ENCODE measurements around the gene STAC. TPM values are rescaled to one million over a fixed set of nuclear protein-coding genes. Genes with fewer than 3 reads are reported as not detected.
A peak's percentile ranks its signal among the peaks of the same experiment; 100 is the strongest.

The STAC gene
- total RNA-seq, 2 donors from 2014 or later, result 0.42 to 1.1 TPM

DNA sequence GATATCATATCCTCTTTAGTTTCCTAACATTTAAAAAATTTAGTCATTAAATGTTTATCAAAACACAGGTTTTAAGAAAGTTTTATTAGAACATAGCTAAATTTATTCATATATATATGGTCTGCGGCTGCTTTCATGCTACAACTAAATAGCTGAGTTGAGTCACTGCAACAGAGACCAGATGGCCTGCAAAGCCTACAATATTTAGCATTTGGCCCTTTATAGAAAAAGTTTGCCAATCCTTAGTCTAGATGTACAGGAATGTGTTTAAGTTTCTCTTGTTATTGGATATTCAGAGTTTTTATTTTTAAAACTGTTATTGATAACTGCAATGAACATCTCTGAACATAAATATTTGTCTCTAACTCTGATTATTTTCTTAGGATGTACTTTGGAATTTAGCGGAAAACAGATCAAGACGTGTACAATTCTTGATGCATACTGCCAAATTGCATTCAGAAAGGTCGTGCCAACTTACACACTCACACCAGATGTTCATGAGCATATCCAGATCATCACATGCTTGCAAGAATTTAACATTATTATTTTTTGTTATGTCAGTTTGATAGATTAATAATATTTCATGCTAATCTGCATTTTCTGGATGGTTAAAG, 157.9 kb downstream of the STAC start:
- H3K4me3 ChIP-seq, result no peak overlapping the region
- no peak for DNase-seq
- TF ChIP-seq, protein P1, sequence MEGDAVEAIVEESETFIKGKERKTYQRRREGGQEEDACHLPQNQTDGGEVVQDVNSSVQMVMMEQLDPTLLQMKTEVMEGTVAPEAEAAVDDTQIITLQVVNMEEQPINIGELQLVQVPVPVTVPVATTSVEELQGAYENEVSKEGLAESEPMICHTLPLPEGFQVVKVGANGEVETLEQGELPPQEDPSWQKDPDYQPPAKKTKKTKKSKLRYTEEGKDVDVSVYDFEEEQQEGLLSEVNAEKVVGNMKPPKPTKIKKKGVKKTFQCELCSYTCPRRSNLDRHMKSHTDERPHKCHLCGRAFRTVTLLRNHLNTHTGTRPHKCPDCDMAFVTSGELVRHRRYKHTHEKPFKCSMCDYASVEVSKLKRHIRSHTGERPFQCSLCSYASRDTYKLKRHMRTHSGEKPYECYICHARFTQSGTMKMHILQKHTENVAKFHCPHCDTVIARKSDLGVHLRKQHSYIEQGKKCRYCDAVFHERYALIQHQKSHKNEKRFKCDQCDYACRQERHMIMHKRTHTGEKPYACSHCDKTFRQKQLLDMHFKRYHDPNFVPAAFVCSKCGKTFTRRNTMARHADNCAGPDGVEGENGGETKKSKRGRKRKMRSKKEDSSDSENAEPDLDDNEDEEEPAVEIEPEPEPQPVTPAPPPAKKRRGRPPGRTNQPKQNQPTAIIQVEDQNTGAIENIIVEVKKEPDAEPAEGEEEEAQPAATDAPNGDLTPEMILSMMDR (IDR thresholded peaks at IDR 0.05), result no peak
- no peak overlapping the region for H3K27ac ChIP-seq
- no peaks in the 10 kb centered on the region for H3K4me1 ChIP-seq
- intact Hi-C loops (cut with DNase I), result no loop called here
- H3K36me3 ChIP-seq, result no peaks in the 10 kb centered on the region
- no peaks in the 10 kb centered on the region for H3K27me3 ChIP-seq
- H3K9ac ChIP-seq (ENCODE audit: low read depth in 2 of 2, low read length in 2 of 2), result no peak overlapping the region
- no peaks in the 10 kb centered on the region for H3K9me3 ChIP-seq

DNA sequence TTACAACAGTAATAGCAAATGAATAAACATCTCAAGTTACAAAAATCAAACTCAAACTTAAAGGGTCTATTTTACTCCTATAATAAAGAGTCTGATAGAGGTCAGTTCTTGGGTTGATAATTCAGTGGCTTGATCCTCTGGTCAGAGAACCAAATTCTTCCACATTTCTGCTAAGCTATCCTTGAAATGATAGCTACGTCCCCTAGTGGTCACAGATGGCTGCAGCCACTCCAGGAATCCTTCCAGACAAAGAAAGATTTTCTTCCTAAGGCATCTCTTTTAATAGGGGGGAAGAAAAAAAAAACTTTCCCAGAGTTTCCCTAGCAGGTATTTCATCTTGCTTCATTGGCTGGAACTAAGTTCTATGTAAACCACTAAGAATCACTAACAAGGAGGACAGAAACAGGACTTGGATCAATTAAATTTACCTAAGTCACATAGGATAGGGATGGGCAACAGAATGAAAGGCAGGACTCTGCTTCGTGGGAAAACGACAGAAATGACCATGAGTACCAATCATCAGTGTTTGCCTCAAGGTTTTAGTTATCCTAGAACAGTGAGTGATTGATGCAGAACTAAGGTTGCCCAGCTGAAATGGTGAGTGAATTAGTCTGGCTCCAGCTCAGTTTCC, 160.7 kb downstream of the STAC start:
- intact Hi-C loops (cut with DNase I), result no loop called here
- no peaks in the 10 kb centered on the region for H3K9me3 ChIP-seq
- DNase-seq, result no peak
- H3K36me3 ChIP-seq, result no peaks in the 10 kb centered on the region
- no peak overlapping the region for H3K4me3 ChIP-seq
- TF ChIP-seq, protein P1 (IDR thresholded peaks at IDR 0.05), result peak; percentile 48
- no peaks in the 10 kb centered on the region for H3K27me3 ChIP-seq
- H3K4me1 ChIP-seq, result no peaks in the 10 kb centered on the region
- H3K27ac ChIP-seq, result no peak overlapping the region
- no peak overlapping the region for H3K9ac ChIP-seq (ENCODE audit: low read depth in 2 of 2, low read length in 2 of 2)

DNA sequence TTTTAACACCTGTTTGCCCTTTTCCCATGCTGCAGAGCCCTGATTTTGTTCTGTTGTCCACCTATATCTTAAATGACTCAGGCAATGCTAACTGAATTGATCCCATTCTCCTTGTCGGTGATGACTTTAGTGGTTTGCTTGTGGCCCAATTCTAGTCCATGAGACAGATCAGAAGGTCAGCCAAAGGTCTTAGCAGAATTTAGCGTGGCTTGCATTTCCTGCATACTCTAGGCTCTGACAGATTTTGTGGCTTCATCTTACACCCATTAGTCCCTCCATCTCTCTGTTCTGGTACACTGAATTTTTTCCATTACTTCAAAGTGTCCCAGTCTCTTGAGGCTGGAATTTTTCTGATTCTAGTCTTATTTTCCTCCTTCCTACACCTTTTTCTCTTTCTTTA, 161.9 kb downstream of the STAC start:
- H3K4me1 ChIP-seq, result no peaks in the 10 kb centered on the region
- TF ChIP-seq, protein P1 (IDR thresholded peaks at IDR 0.05), result no peak
- no peak overlapping the region for H3K9ac ChIP-seq (ENCODE audit: low read depth in 2 of 2, low read length in 2 of 2)
- H3K9me3 ChIP-seq, result no peaks in the 10 kb centered on the region
- H3K27me3 ChIP-seq, result no peaks in the 10 kb centered on the region
- H3K4me3 ChIP-seq, result no peak overlapping the region
- H3K36me3 ChIP-seq, result no peaks in the 10 kb centered on the region
- no peak overlapping the region for H3K27ac ChIP-seq
- no peak for DNase-seq
- intact Hi-C loops (cut with DNase I), result no loop called here

DNA sequence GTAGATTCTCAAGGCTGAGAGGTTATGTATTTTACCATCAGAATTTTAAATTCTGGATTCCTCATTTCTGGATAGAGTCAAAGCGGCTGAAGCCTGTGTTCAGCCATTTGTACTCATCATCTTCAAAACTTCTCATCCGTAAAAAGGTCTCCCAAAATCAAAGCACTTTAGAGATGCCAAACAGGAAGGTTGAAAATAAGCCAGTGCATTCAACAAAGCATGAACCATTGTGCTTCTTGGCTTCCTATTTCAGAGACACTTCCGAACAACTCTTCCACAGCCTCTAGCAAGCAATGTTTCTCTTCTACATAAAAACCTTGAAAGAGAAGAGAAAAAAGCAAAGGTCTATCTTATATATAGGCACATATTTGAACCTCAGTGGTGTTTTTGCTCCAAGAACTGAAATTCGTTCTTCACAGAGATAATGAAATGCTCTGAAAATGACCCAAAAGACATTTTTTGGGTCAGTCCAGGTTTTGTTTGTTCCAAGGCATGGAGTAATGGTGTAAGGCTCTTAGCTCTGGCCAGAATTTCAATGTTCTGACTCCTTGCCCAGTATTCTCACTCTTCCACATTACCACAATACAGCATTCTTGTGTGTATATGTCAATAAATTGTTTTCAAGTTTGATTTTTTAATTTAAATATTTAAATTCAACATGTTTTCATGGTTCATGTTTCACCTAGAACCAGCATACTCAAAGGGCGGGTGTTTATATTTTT, 163.1 kb downstream of the STAC start:
- intact Hi-C loops (cut with DNase I), result no loop called here
- Histone ChIP-seq H3K36me3 (no peaks in the 10 kb centered on the region), H3K9ac (ENCODE audit: low read depth in 2 of 2, low read length in 2 of 2) (no peak overlapping the region), H3K27me3 (no peaks in the 10 kb centered on the region), H3K4me1 (no peaks in the 10 kb centered on the region), H3K9me3 (no peaks in the 10 kb centered on the region), H3K27ac (no peak overlapping the region), H3K4me3 (no peak overlapping the region)
- DNase-seq, result no peak
- TF ChIP-seq, protein P1 (IDR thresholded peaks at IDR 0.05), result no peak

DNA sequence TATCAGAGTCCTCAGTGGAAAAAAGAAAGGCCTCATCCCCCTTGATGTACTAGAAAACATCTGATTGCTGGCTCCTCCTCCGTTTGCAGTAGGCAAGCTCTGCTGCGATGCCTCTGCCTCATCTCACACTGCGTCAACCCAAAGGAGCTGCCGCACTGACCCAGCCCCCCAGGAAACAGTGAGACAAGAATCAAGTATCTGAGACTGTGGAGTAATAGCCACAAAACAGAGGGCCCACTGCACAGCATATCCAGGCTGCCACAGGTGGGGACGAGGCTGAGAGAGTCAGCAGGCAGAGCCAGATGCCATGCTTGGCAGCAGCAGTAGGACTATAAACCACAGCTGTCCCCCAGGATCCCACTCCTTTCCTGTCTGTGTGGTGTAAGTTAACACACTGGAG, 165.9 kb downstream of the STAC start:
- H3K27me3 ChIP-seq, result no peaks in the 10 kb centered on the region
- H3K27ac ChIP-seq, result no peak overlapping the region
- no peak for DNase-seq
- no peaks in the 10 kb centered on the region for H3K9me3 ChIP-seq
- H3K4me3 ChIP-seq, result no peak overlapping the region
- H3K9ac ChIP-seq (ENCODE audit: low read depth in 2 of 2, low read length in 2 of 2), result no peak overlapping the region
- no peaks in the 10 kb centered on the region for H3K36me3 ChIP-seq
- intact Hi-C loops (cut with DNase I), result no loop called here
- TF ChIP-seq, protein P1 (IDR thresholded peaks at IDR 0.05), result no peak
- no peaks in the 10 kb centered on the region for H3K4me1 ChIP-seq

Measured in colonic mucosa (tissue), 4 donors.